ENCODE results near the gene KIF13A. TPM values are rescaled to one million over a fixed set of nuclear protein-coding genes. Genes with fewer than 3 reads are reported as not detected.

Gene KIF13A
- total RNA-seq, 1 experiment from 2014 or later, result 24.1 TPM

GRCh38 chr6:17959302-17959701, 28.1 kb downstream of the KIF13A start:
- Mint-ChIP-seq H3K36me3 (ENCODE audit: insufficient read depth, unreplicated experiment) (peaks cover 6% of the 10 kb centered on the region), H3K27ac (ENCODE audit: low read depth, unreplicated experiment) (no peak overlapping the region)
- POLR2A ChIA-PET, result interaction anchor here (1.2 kb wide), 1 partner anchor 122 kb away, joined by 3 read pairs; no protein-coding TSS in a partner anchor

GRCh38 chr6:17957904-17958620, 29.4 kb downstream of the KIF13A start:
- ChIA-PET POLR2A (interaction anchor here (0.8 to 1.2 kb wide), 6 partner anchors 9 to 121 kb away, joined by 3 read pairs; no protein-coding TSS in a partner anchor), CTCF (no interaction called here)
- intact Hi-C loops (cut with micrococcal nuclease), result no loop called here
- no peak for DNase-seq (ENCODE audit: unreplicated experiment)
- no peak for TF ChIP-seq CTCF (IDR thresholded peaks at IDR 0.05; ENCODE audit: unreplicated experiment)
- Mint-ChIP-seq H3K27ac (ENCODE audit: low read depth, unreplicated experiment) (no peak overlapping the region), H3K36me3 (ENCODE audit: insufficient read depth, unreplicated experiment) (peaks cover 6% of the 10 kb centered on the region), H3K27me3 (ENCODE audit: insufficient read depth, unreplicated experiment) (no peaks in the 10 kb centered on the region), H3K4me3 (ENCODE audit: unreplicated experiment) (no peak overlapping the region), H3K4me1 (ENCODE audit: insufficient read depth, unreplicated experiment) (peaks cover 11% of the 10 kb centered on the region), H3K9me3 (ENCODE audit: unreplicated experiment) (no peaks in the 10 kb centered on the region)
- BruUV-seq (replicated peaks), result no TSS peak

More at GRCh38 chr6:17959302-17959701, 28.1 kb downstream of the KIF13A start:
- no TSS peak for BruUV-seq (replicated peaks)
- no peaks in the 10 kb centered on the region for H3K27me3 Mint-ChIP-seq (ENCODE audit: insufficient read depth, unreplicated experiment)
- intact Hi-C loops (cut with micrococcal nuclease), result no loop called here
- no peaks in the 10 kb centered on the region for H3K9me3 Mint-ChIP-seq (ENCODE audit: unreplicated experiment)
- DNase-seq (ENCODE audit: unreplicated experiment), result no peak
- no peak for TF ChIP-seq CTCF (IDR thresholded peaks at IDR 0.05; ENCODE audit: unreplicated experiment)
- H3K4me3 Mint-ChIP-seq (ENCODE audit: unreplicated experiment), result no peak overlapping the region
- H3K4me1 Mint-ChIP-seq (ENCODE audit: insufficient read depth, unreplicated experiment), result peaks cover 11% of the 10 kb centered on the region
- CTCF ChIA-PET, result interaction anchor here (0.6 kb wide), 1 partner anchor 19 kb away, joined by 3 read pairs; no protein-coding TSS in a partner anchor

- Mint-ChIP-seq H3K9me3 (ENCODE audit: unreplicated experiment) (no peaks in the 10 kb centered on the region), H3K4me1 (ENCODE audit: insufficient read depth, unreplicated experiment) (peaks cover 7% of the 10 kb centered on the region), H3K27ac (ENCODE audit: low read depth, unreplicated experiment) (no peak overlapping the region), H3K27me3 (ENCODE audit: insufficient read depth, unreplicated experiment) (no peaks in the 10 kb centered on the region), H3K4me3 (ENCODE audit: unreplicated experiment) (no peak overlapping the region), H3K36me3 (ENCODE audit: insufficient read depth, unreplicated experiment) (peaks cover 6% of the 10 kb centered on the region)
- BruUV-seq (replicated peaks), result no TSS peak
- no peak for TF ChIP-seq CTCF (IDR thresholded peaks at IDR 0.05; ENCODE audit: unreplicated experiment)
- CTCF ChIA-PET, result interaction anchor here (0.6 to 0.7 kb wide), 2 partner anchors 345 to 529 kb away, joined by 3 to 7 read pairs; no protein-coding TSS in a partner anchor
- POLR2A ChIA-PET, result interaction anchor here (0.8 to 1.0 kb wide), 4 partner anchors 10 to 28 kb away, joined by 3 read pairs; no protein-coding TSS in a partner anchor
- DNase-seq (ENCODE audit: unreplicated experiment), result no peak
- intact Hi-C loops (cut with micrococcal nuclease), result no loop called here
These were observed 29.9 kb downstream of the KIF13A start for GRCh38 chr6:17957498-17957897.

- Mint-ChIP-seq H3K36me3 (ENCODE audit: insufficient read depth, unreplicated experiment) (peaks cover 6% of the 10 kb centered on the region), H3K27ac (ENCODE audit: low read depth, unreplicated experiment) (no peak overlapping the region), H3K4me3 (ENCODE audit: unreplicated experiment) (no peak overlapping the region), H3K4me1 (ENCODE audit: insufficient read depth, unreplicated experiment) (peaks cover 3% of the 10 kb centered on the region), H3K27me3 (ENCODE audit: insufficient read depth, unreplicated experiment) (no peaks in the 10 kb centered on the region), H3K9me3 (ENCODE audit: unreplicated experiment) (no peaks in the 10 kb centered on the region)
- no TSS peak for BruUV-seq (replicated peaks)
- CTCF ChIA-PET, result interaction anchor here (0.5 to 0.7 kb wide), 3 partner anchors 18 to 529 kb away, joined by 3 to 7 read pairs (median 3); no protein-coding TSS in a partner anchor
- DNase-seq (ENCODE audit: unreplicated experiment), result no peak
- intact Hi-C loops (cut with micrococcal nuclease), result no loop called here
- TF ChIP-seq CTCF (IDR thresholded peaks at IDR 0.05; ENCODE audit: unreplicated experiment), result no peak
- POLR2A ChIA-PET, result interaction anchor here (0.9 to 1.0 kb wide), 2 partner anchors 10 to 28 kb away, joined by 3 read pairs; no protein-coding TSS in a partner anchor
These were observed 30.3 kb downstream of the KIF13A start for GRCh38 chr6:17957086-17957485.
